Lower lobe of right lung (tissue), 2 donors: Measurements from ENCODE around the gene SLC38A4. TPM values are rescaled to one million over a fixed set of nuclear protein-coding genes. Genes with fewer than 3 reads are reported as not detected.

Source experiments
- ATAC-seq, 2 donors: fragments of 200-7000 bp; cut with Tn5 transposase; one replicate each; pipeline ENCODE4 v1.9.1; 2020 to 2022; ENCODE audit warnings: mild to moderate bottlenecking in 2 of 2, moderate library complexity in 2 of 2
- DNase-seq: peaks from one replicate; pipeline ENCODE4 v3.0.0-alpha.2; 2020
- H3K27ac ChIP-seq: fragments of 200-600 bp; one replicate; pipeline ENCODE4 v1.8.0; 2022
- H3K27me3 ChIP-seq: fragments of 200-600 bp; one replicate; pipeline ENCODE4 v1.8.0; 2022; ENCODE audit warnings: low read depth
- H3K36me3 ChIP-seq: fragments of 200-600 bp; one replicate; pipeline ENCODE4 v1.8.0; 2022; ENCODE audit warnings: mild to moderate bottlenecking
- H3K4me1 ChIP-seq: fragments of 200-600 bp; one replicate; pipeline ENCODE4 v1.8.0; 2022
- H3K4me3 ChIP-seq: fragments of 200-600 bp; one replicate; pipeline ENCODE4 v1.8.0; 2022; ENCODE audit warnings: mild to moderate bottlenecking
- H3K9me3 ChIP-seq: fragments of 200-600 bp; one replicate; pipeline ENCODE4 v1.8.0; 2022
- CTCF ChIP-seq: fragments of 200-600 bp; IDR thresholded peaks from one replicate; pipeline ENCODE4 v1.8.0; 2022; ENCODE audit warnings: antibody characterized with exemption, mild to moderate bottlenecking
- intact Hi-C: fragments of 100-400 bp; cut with DNase I; formaldehyde crosslinking; loops from one replicate; pipeline ENCODE4 v1.11.0; 2022
- total RNA-seq: library from RNA; stranded (reverse); fragmentation: NEBNext Ultra II Directional; extraction: Animal tissue kit (Norgen Biotek cat#: 25700); gene quantifications from one replicate; pipeline ENCODE4 v1.2.1, GENCODE V29; 2021
- donor health status: DM: no; HTN: yes; CAD: no; lungs with severe emphysema.

SLC38A4 gene
- total RNA-seq, 1 donor from 2014 or later, result 1.1 TPM

- no peak for TF ChIP-seq CTCF
- H3K4me3 ChIP-seq, result peak overlapping the region; percentile 44
- no peaks in the 10 kb centered on the region for H3K36me3 ChIP-seq
- DNase-seq (peak; percentile 46), ATAC-seq (peak; percentile 47 to 49)
- H3K4me1 ChIP-seq, result peaks cover 16% of the 10 kb centered on the region
- H3K9me3 ChIP-seq, result no peaks in the 10 kb centered on the region
- peaks cover 62% of the 10 kb centered on the region for H3K27me3 ChIP-seq
- H3K27ac ChIP-seq, result no peak overlapping the region
- intact Hi-C loops, result no loop called here
Measured at GRCh38 chr12:46831335-46832129, 5.7 kb upstream of the SLC38A4 start.

- H3K27me3 ChIP-seq, result peaks cover 69% of the 10 kb centered on the region
- H3K9me3 ChIP-seq, result no peaks in the 10 kb centered on the region
- intact Hi-C loops, result no loop called here
- H3K27ac ChIP-seq, result no peak overlapping the region
- H3K4me1 ChIP-seq, result peaks cover 16% of the 10 kb centered on the region
- H3K36me3 ChIP-seq, result no peaks in the 10 kb centered on the region
- DNase-seq (no peak), ATAC-seq (peak; percentile 42 to 71)
- no peak for TF ChIP-seq CTCF
- H3K4me3 ChIP-seq, result peak overlapping the region; percentile 44
Measured at GRCh38 chr12:46830731-46831334, 5.0 kb upstream of the SLC38A4 start.

- intact Hi-C loops, result no loop called here
- Histone ChIP-seq H3K27me3 (peaks cover 42% of the 10 kb centered on the region), H3K36me3 (no peaks in the 10 kb centered on the region), H3K9me3 (no peaks in the 10 kb centered on the region), H3K4me3 (no peak overlapping the region), H3K27ac (no peak overlapping the region), H3K4me1 (no peaks in the 10 kb centered on the region)
- DNase-seq (no peak), ATAC-seq (no peak)
- TF ChIP-seq CTCF, result no peak
Measured at GRCh38 chr12:46824709-46825108, 1.1 kb downstream of the SLC38A4 start.

- no peaks in the 10 kb centered on the region for H3K36me3 ChIP-seq
- ATAC-seq (no peak), DNase-seq (no peak)
- no peak for TF ChIP-seq CTCF
- no peaks in the 10 kb centered on the region for H3K27me3 ChIP-seq
- no peak overlapping the region for H3K4me3 ChIP-seq
- no peaks in the 10 kb centered on the region for H3K4me1 ChIP-seq
- no peaks in the 10 kb centered on the region for H3K9me3 ChIP-seq
- intact Hi-C loops, result no loop called here
- no peak overlapping the region for H3K27ac ChIP-seq
Measured at GRCh38 chr12:46818642-46819041, 7.2 kb downstream of the SLC38A4 start.

- ATAC-seq, result no peak
- intact Hi-C loops, result no loop called here
- DNase-seq, result no peak
- no peak for TF ChIP-seq CTCF
- Histone ChIP-seq H3K36me3 (no peaks in the 10 kb centered on the region), H3K4me3 (no peak overlapping the region), H3K27ac (no peak overlapping the region), H3K4me1 (no peaks in the 10 kb centered on the region), H3K27me3 (no peaks in the 10 kb centered on the region), H3K9me3 (no peaks in the 10 kb centered on the region)
Measured at GRCh38 chr12:46815809-46816208, 10.0 kb downstream of the SLC38A4 start.
